Measurements from ENCODE around the gene ARPP19. TPM values are rescaled to one million over a fixed set of nuclear protein-coding genes. Genes with fewer than 3 reads are reported as not detected.
A peak's percentile ranks its signal among the peaks of the same experiment; 100 is the strongest.
"Not testable (repeated sequence)": the region's sequence is repeated elsewhere in the genome, so short reads cannot be mapped to it uniquely, and the experiment has no call there.

ARPP19 gene, protein sequence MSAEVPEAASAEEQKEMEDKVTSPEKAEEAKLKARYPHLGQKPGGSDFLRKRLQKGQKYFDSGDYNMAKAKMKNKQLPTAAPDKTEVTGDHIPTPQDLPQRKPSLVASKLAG
- total RNA-seq: 10 to 100 TPM; 86.5 to 99.5 TPM
- long read RNA-seq, full-length matches to known transcripts: 20 of 24 reads
- long read RNA-seq, partial matches to known transcripts: 2 of 24 reads
- long read RNA-seq, other reads (novel, unspliced or antisense): 2 of 24 reads

DNA sequence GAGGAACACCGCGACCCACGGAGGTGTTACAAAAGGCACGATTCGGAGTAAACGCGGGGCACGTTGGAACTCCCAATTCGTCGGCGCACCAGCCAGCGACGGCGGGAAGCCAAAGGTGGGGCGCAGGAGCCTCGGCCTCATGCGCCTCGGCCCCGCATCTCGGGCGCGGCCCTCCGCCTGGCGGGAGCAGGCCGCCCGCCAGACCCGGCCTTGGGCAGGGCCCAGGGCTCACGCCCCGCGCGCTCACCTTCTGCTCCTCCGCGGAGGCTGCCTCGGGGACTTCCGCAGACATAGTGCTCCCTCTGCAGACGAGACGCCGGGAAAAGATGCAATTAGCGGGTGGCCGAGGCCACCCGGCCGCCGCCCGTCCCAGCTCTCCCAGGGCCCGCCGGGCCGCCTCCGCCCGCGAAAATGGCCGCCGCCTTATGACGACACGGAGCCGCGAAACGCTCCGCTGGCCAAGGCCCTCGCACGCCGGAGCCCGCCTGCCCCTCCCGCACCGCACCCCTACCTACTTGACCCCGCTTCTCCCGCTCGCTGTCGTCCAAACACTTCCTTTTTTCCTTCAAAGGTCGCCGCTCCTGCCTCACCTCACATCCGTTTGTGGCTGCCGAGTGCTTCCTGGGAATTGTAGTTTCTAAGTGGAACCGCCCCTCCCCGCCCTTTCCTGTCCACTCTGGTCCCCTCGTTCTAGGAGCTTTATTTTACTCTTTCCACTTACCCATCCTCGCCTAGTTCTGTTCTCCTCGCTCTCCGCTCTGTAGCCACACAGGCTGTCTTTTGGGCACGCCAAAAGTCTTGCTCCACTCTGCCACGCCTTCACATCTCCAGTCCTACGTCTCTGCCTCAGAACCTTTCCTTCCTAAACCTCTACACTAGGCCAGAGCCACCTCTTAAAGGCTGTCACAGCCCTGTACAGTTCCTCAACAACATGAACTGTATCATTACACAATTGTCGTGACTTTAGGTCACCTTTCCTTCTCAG, at the start of gene ARPP19:
TSS of gene ARPP19 (minus strand) at position 430 of the 985 bp plus-strand sequence. CDS start at position 292, 138 bp downstream.
- peak; percentile 88 for ATAC-seq
- intact Hi-C loops (cut with DNase I, micrococcal nuclease): no loop called here
- DNase-seq: peak; percentile 92 to 95

DNA sequence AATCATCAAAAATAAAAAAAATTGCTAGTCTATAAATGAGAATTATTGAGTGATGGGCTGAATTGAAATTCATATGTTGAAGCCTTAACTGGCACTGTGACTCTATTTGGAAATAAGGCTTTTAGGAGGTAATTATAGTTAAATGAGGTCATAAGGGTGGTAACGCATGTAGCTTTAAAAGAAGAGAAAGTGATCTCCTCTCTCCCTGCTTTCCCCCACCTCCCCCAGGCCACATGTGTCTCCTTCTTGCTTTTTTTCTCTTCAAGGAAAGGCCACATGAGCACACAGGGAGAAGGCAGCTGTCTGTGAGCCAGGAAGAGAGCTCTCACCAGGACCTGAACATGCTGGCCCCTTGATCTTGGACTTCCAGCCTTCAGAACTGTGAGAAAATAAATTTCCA, 48.2 kb upstream of the ARPP19 start:
- intact Hi-C loops (cut with DNase I, micrococcal nuclease): no loop called here
- ATAC-seq: no peak
- no peak for DNase-seq

DNA sequence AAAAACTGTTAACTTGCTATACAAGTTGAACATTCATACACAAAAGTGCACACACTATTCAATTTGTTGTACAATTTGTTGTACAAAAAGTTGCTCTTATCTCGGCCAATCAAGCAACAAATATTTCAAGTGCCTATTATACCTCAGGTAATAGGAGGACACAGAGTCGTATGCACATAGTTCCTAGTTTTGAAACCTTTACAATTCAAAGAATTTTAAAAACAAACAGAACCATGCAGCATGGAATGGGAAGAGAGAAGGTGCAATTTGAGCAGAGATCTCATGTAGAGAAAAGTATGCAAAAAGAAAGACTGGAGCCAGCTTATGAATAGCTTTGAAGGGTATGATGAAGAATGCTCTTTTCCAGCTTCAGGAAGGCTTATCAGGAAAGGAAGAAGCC, 46.5 kb upstream of the ARPP19 start:
- intact Hi-C loops (cut with DNase I, micrococcal nuclease): no loop called here
- DNase-seq (no peak), ATAC-seq (no peak)

DNA sequence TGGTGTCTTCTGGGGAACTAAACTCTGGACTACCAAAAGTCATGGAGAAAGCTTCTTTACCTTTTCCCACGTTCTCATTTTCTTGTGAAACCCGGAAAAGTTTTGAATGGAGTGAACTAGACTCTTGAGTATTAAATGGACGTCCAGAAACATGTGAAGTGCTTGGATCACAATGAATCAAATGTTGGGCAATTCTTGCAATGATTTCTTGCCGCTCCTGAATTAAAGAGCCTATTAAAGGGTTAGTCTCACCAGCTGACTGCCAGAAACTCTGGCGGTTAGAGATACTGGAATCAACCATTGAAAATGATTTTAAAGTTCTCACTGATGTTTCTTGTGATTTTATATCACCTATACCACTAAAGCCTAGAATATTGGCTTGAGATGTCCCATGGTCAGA, 40.8 kb upstream of the ARPP19 start:
- intact Hi-C loops (cut with DNase I, micrococcal nuclease): no loop called here
- ATAC-seq: no peak
- DNase-seq: no peak

DNA sequence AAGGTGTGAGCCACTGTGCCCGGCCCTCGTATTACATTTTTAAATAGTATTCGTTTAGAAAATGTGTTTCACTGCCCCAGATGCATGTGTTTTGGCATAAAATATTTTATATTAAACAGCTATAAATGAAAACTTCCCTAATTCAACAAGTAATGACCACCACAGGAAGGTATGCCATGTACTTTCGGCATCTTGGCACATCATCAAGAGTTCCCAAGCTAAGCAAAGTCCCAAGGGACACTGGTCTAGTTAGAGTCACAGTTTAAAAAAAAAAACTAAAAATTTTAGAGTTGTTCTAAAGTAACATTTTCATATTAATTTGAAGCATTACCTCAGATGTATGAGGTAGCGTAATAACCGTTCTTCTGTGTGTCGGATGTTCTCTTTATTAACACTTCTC, 15.6 kb upstream of the ARPP19 start:
- ATAC-seq (no peak), DNase-seq (no peak)
- intact Hi-C loops (cut with DNase I, micrococcal nuclease): no loop called here

DNA sequence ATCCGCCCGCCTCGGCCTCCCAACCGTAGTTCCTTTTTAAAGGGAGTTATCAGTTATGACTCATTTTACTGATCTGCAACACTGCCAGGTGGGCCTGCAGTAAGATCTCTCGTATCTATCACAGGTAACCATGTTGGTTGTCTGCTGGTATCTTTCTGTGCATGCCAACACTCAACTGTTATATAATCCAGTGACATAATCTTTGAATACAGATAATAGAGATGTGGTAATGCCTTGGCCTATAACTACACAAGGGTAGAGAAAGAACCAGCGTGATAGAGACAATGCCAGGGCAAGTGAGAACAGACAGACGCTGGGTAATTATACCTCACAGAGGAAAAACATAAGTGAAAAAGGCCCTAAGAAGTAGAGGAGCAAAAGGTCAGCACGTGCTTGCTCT, 11.0 kb upstream of the ARPP19 start:
- ATAC-seq (no peak), DNase-seq (no peak)
- intact Hi-C loops (cut with DNase I, micrococcal nuclease): no loop called here

DNA sequence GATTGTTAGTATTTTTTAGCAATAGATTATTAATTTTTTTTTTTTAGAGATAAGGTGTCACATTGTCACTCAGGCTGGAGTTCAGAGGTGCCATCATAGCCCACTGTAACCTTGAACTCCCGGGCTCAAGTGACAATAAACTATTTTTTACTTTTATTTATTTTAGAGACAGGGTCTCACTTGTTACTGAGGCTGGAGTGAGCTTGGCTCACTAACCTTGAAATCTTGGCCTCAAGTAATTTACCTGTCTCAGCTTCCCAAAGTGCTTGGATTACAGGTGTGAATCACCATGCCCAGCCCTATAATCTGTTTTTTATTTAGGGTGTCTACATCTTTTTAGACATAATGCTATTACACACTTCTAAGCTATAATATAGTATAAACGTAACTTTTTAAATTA, 7.9 kb upstream of the ARPP19 start:
- DNase-seq: no peak
- intact Hi-C loops (cut with DNase I, micrococcal nuclease): no loop called here
- no peak for ATAC-seq

DNA sequence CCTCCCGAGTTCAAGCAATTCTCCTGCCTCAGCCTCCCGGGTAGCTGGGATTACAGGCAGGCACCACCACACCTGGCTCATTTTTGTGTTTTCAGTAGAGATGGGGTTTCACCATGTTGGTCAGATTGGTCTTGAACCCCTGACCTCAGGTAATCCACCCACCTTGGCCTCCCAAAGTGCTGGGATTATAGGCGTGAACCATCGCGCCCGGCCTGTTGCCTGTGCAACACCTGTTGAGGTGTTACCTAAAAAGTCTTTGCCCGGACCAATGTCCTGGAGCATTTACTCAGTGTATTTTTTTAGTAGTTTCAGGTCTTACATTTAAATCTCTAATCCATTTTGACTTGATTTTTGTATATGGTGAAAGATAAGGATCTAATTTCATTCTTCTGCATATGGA, 6.7 kb upstream of the ARPP19 start:
- DNase-seq; intact Hi-C loops (cut with DNase I, micrococcal nuclease); ATAC-seq: not testable (repeated sequence)

DNA sequence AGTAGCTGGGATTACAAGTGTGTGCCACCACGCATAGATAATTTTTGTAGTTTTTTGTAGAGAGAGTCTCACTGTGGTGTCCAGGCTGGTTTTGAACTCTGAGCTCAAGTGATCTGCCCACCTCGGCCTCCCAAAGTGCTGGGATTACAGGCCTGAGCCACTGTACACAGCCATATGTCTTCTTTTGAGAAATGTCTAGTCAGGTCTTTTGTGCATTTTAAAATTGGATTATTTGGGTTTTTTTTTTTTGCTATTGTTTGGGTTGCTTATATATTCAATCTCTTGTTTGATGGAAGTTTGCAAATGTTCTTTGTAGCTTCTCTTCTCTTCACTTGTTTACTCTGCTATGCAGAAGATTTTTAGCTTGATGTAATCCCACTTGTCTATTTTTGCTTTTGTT, 6.2 kb upstream of the ARPP19 start:
- no peak for DNase-seq
- ATAC-seq: no peak
- intact Hi-C loops (cut with DNase I, micrococcal nuclease): no loop called here

DNA sequence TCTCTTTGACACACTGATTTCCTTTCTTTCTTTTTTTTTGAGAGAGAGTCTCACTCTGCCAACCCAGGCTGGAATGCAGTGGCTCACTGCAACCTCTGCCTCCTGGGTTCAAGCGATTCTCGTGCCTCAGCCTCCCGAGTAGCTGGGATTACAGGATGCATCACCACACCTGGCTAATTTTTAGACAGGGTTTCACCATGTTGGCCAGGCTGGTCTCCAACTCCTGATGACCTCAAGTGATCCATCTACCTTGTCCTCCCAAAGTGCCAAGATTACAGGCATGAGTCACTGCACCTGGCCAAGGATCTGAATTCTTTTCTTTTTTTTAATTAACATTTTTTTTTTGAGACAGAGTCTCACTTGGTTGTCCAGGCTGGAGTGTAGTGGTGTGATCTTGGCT, 5.8 kb upstream of the ARPP19 start:
- DNase-seq; ATAC-seq; intact Hi-C loops (cut with DNase I, micrococcal nuclease): not testable (repeated sequence)

DNA sequence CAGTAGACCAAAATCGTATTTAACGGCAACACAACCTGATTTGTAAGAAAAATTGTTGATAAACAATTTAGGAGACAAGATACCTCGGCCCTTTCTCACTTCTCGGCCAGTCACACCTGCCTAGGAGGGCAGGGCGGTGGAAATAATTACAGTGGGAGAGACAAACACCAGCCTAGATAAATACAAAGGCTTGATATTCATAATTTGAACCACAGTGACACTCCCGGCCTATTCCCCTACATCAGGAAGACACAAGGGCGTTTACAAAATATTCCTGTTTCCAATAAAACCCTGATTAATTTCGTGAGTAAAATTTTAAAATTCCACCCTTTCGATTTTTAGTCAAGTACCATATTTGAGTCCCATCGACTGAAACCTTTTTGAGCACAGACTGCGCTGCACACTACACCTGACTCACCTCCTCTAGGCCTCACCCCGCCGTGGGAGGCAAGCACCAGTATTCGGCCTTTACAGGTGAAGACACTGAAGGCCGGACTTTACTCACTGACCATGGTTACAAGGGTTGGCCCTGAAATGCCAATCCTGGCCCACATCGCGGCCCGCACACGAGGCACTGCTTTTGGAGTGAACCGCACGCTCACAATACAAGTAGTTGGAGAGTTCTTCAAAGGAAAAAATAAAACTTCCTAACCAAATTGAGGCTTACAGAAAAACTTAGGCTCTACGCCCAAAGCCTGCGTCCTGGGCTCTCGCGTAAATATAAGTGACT, 794 bp downstream of the ARPP19 start:
- intact Hi-C loops (cut with DNase I, micrococcal nuclease): no loop called here
- peak; percentile 70 for ATAC-seq
- DNase-seq: peak; percentile 53 to 61

DNA sequence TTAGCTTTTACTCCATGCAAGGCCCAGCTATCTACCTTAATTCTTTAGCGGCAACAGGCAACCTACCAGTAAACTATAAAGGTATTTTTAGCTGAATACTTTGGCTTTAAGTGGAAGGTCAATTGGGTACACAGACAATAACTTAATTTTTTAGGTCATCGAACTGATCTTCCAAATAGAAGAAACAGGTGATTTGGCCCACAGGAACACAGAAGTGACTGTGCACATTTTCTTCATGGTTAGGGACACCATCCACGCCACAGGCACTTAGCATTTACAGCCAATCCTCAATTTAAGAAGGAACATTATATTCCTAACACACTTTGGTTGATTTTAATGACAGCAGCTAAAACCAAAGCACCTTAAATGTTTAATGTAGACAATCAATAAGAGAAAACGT, 1.9 kb downstream of the ARPP19 start:
- intact Hi-C loops (cut with DNase I, micrococcal nuclease): no loop called here
- ATAC-seq: no peak
- DNase-seq: no peak

DNA sequence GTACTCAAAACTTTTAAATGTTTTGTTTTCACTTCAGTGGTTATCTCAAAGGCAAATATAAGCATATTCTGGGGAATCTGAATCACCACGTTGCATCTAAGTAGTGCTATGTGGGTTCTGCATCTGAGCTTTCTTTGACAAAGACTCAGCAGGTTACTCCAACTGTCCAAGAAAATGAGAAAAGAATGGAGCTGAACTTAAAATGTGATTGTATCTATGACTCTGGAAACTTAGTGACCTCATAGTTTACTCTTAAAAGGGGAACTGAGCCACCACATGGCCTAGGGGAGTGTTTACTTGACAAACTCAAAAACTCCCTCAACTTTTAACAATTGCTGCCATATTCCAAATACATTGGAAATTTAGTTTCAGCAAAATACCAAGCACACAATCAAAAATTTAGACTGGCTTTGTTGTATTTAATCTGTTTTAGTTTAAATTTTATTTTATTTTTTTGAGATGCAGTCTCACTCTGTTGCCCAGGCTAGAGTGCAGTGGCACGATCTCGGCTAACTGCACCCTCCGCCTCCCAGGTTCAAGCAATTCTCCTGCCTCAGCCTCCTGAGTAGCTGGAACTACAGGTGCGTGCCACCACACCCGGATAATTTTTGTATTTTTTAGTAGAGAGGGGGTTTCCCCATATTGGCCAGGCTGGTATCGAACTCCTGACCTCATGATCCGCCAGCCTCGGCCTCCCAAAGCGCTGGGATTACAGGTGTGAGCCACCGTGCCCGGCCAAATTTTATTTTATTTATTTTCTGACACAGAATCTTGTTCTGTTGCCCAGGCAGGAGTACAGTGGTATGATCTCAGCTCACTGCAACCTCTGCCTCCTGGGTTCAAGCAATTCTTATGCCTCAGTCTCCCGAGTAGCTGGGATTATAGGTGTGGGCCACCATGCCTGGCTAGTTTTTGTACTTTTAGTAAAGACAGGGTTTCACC, 3.1 kb downstream of the ARPP19 start:
- intact Hi-C loops (cut with DNase I, micrococcal nuclease); ATAC-seq; DNase-seq: not testable (repeated sequence)

DNA sequence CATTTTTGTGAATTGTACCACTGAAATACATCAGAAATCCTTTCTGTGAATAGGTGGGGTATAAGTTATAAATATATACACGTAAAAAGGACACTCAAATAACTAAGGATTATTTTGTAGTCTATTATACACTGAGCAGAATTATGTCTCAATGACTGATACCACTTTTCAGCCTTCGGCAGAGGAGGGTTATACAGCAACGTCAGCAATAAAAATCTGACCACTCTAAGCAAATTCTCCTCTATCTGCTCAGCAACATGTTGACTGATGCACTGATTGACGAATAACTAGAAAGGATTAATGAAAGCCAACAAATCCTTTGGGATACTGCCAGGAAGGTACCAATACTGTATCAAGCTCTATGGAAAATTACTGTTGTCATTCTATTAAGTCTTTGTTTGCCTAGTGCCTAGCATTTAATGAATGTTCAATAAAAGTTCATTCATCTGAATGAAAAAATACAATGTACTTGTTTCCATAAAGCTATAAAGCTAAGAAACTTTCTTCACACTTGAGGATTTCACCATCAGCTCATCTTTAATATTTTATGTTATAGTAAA, 5.2 kb downstream of the ARPP19 start:
- DNase-seq: no peak
- ATAC-seq: no peak
- intact Hi-C loops (cut with DNase I, micrococcal nuclease): no loop called here

DNA sequence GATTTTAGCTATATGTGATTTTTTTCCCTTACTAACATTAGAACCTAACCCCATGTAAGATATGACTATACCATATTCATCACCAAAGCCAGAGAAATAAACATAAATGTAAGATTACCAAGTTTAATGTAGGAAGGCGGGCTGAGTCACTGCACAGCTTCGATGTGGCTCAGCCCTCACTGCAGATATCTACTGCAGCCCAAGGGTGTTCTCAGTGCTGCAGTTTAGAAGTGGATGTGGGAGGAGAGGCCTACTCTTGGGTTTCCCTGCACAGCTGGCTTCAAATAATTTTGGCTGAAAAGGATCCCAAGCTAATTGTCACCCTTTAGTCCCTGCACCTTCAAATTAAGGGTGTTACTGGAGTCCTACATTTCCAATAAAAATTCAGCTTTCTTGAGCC, 9.3 kb downstream of the ARPP19 start:
- ATAC-seq (no peak), DNase-seq (no peak)
- intact Hi-C loops (cut with DNase I, micrococcal nuclease): no loop called here

DNA sequence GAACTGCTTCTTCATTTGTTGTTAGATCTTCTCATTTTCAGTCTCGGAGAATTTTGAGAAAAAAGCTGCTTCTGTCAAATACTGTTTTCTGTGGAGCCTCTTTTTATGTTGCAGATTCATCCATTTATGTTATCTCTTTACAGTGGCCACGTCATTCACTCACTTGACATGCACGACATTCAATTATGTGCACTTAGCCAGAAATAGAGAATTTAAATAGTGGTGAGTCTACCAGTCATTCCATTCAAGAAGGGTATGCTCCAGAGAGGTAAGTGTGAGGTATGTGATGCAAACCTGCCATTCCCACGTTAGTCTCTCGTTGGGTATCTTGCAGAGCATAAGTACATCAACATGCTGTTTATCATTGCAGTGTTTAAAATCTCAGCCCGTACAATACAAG, 9.8 kb downstream of the ARPP19 start:
- ATAC-seq: no peak
- DNase-seq: no peak
- intact Hi-C loops (cut with DNase I, micrococcal nuclease): no loop called here

DNA sequence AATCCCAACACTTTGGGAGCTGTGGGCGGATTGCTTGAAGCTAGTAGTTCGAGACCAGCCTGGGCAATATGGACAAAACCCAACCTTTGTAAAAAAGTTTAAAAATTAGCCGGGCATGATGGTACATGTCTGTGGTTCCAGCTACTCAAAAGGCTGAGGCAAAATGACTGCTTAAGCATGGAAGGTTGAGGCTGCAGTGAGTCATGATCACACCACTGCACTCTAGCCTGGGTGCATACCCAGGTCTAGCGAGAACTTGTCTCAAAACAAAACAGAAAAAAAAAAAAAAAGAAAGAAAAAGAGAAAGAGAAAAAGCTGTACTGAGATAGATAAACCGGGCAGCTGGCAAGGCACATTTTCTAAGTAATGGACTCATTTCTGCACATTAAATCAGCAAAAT, 10.6 kb downstream of the ARPP19 start:
- ATAC-seq (no peak), DNase-seq (no peak)
- intact Hi-C loops (cut with DNase I, micrococcal nuclease): no loop called here

DNA sequence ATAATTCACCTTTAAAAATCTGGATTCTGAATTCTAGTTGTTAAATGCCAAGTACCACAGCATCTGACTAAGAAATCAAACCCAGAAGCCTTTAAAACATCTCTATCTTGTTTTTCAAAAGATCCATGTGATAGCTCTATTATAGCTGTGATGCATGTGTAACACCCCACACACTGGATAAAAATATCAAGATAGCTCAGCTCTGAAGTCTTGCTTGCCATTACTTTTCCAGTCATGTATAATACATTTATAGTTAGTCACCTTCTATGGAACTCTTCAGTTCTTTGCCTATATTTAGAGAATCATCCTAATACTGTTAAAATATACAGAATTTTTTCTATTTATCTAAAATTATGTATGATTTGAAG, 11.6 kb downstream of the ARPP19 start:
- DNase-seq: no peak
- ATAC-seq: no peak
- intact Hi-C loops (cut with DNase I, micrococcal nuclease): no loop called here

Measured in left colon (tissue), 2 donors.